Measurements from ENCODE around the gene IL17C. TPM values are rescaled to one million over a fixed set of nuclear protein-coding genes. Genes with fewer than 3 reads are reported as not detected.

IL17C gene
- total RNA-seq, 1 experiment from 2014 or later: 0.31 TPM

DNA sequence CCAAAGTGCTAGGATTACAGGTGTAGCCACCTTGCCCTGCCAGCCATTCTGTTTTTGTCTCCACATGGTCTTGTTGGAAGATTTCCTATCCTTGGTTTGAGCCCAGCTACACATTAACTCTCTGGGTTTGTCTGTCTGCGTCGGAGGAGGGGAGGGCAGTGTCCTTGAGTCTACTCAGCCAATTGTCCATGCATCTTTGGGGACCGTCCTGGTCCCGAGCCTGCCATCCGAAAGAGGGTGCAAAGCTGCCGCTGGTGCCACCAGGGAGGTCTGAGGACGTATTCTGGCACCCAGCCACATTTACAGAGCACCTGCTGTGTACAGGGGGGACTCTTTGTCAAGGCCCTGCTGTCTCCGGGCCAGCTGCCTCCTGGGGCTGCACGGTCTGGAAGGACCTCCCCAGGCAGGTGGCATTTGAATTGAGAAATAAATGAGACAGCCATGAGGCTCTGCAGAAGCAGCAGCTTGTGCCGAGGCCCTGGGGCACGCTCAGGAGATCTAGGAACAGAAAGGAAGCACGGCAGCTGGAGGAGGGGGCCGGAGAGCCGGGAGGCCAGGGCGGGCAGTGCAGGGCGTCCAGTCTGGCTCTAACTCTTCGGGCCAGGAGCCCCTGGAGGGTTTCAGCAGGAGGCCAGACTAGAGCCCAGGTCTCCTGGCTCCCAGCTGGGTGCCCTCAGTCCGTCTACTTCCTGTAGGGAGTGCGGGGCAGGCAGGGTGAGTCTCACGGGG lies 11.0 kb downstream of the IL17C start:
- H3K4ac ChIP-seq (ENCODE audit: low read depth, low read length): no peak overlapping the region

More for the DNA sequence above, 11.0 kb downstream of the IL17C start:
- Histone ChIP-seq H3K9me3 (ENCODE audit: control insufficient read depth, low read depth, low read length) (no peaks in the 10 kb centered on the region), H3T11ph (ENCODE audit: low read length) (no peak overlapping the region), H2AFZ (ENCODE audit: low read length) (no peak overlapping the region), H3K23ac (ENCODE audit: insufficient read length, low read depth, low read length) (no peak overlapping the region), H3K23me2 (ENCODE audit: insufficient read length, low read depth, low read length, poor library complexity, severe bottlenecking) (peaks cover 17% of the 10 kb centered on the region), H3K18ac (ENCODE audit: insufficient read length, low read depth, low read length) (no peak overlapping the region), H4K8ac (replicated peaks; ENCODE audit: insufficient read length, low read depth, low read length) (no peak overlapping the region), H3K27ac (ENCODE audit: insufficient read length, low read depth, low read length) (no peak overlapping the region), H3K4me2 (ENCODE audit: insufficient read depth, insufficient read length, low read length) (peak overlapping the region; percentile 66), H2BK15ac (ENCODE audit: low read depth, low read length) (no peak overlapping the region), H2BK5ac (ENCODE audit: insufficient read length, low read length) (no peak overlapping the region), H3K79me1 (ENCODE audit: insufficient read depth, low read depth, low read length, poor library complexity, severe bottlenecking) (peaks cover 3% of the 10 kb centered on the region), H2BK120ac (ENCODE audit: low read depth, low read length, poor library complexity, severe bottlenecking) (no peak overlapping the region), H4K20me1 (ENCODE audit: control insufficient read depth, insufficient read depth, insufficient read length) (no peaks in the 10 kb centered on the region), H3K14ac (ENCODE audit: insufficient read depth, low read length) (no peak overlapping the region), H3K27me3 (ENCODE audit: insufficient read depth, low read length) (no peaks in the 10 kb centered on the region), H3K4me1 (ENCODE audit: insufficient read depth, low read length) (no peaks in the 10 kb centered on the region; the same call in 1 of the 2 replicates), H3K9ac (ENCODE audit: extremely low read depth, insufficient read length, low read length) (no peak overlapping the region), H2AK5ac (ENCODE audit: insufficient read length, low read length) (no peak overlapping the region), H4K5ac (ENCODE audit: insufficient read length, low read depth, low read length) (no peak overlapping the region), H2BK12ac (ENCODE audit: insufficient read length, low read depth, low read length) (no peak overlapping the region), H2BK20ac (ENCODE audit: low read depth, low read length, poor library complexity, severe bottlenecking) (no peak overlapping the region), H3K56ac (ENCODE audit: insufficient read length, low read depth, low read length) (no peak overlapping the region), H4K91ac (ENCODE audit: insufficient read length, low read depth, low read length) (no peak overlapping the region), H3K79me2 (ENCODE audit: insufficient read depth, low read length) (no peaks in the 10 kb centered on the region)
- peaks cover 3 to 21% (median 20%) of the 10 kb centered on the region in 3 experiments; a peak in 6 of 7 replicates for H3K36me3 Mint-ChIP-seq (ENCODE audit: insufficient read depth in 1 of 3, low read depth in 3 of 3)
- peak overlapping the region; percentile 83 to 91 for H3K4me3 Mint-ChIP-seq
- TF ChIP-seq CTCF (conservative IDR thresholded peaks at IDR 0.05): no peak
- H3K27ac Mint-ChIP-seq: peak overlapping the region in 1 of 3 experiments; percentile 63; a peak in 2 of 7 replicates
- DNase-seq: no peak
- H3K4me1 Mint-ChIP-seq: peaks cover 8 to 12% of the 10 kb centered on the region in 2 experiments
- no peaks in the 10 kb centered on the region for H3K27me3 Mint-ChIP-seq (ENCODE audit: low read depth)
- H3K9me3 Mint-ChIP-seq: no peaks in the 10 kb centered on the region; a peak in 1 of 5 replicates
- no CpG with 5 or more reads among the region's 20 CpGs for WGBS (ENCODE audit: extremely low coverage, insufficient read length, low lambda C conversion rate)

Data from H9 (cell line).